Measurements from ENCODE around the gene OR4C5.

DNA sequence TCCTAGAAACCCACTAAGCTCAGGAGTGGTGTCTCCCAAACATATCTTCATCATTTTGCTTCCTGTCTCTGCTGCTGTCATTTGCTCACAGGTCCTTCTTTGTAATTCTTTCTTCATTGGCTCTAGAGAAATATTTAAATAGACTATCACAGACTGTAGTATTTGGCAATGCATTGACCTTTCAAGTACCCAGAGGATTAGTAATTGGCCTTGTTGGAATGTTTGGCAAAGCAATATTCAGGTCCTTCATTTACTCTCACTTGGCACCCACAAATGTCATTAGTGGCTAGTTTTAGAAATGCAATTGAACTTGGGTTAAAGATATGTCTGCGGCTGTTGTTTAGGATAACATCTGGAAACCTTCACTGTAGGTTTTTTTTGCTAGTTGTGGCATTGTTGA is 11.6 kb downstream of the OR4C5 start:
- TF ChIP-seq, protein P1, sequence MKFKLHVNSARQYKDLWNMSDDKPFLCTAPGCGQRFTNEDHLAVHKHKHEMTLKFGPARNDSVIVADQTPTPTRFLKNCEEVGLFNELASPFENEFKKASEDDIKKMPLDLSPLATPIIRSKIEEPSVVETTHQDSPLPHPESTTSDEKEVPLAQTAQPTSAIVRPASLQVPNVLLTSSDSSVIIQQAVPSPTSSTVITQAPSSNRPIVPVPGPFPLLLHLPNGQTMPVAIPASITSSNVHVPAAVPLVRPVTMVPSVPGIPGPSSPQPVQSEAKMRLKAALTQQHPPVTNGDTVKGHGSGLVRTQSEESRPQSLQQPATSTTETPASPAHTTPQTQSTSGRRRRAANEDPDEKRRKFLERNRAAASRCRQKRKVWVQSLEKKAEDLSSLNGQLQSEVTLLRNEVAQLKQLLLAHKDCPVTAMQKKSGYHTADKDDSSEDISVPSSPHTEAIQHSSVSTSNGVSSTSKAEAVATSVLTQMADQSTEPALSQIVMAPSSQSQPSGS (tag by site-specific recombination; IDR thresholded peaks at IDR 0.05; ENCODE audit: low read depth): no peak
- TF ChIP-seq BCL11A (tag by site-specific recombination; IDR thresholded peaks at IDR 0.05; ENCODE audit: low read depth): no peak
